Tibial nerve (tissue), 4 donors: ENCODE data around the gene PTPRR. TPM values are rescaled to one million over a fixed set of nuclear protein-coding genes. Genes with fewer than 3 reads are reported as not detected.
A peak's percentile ranks its signal among the peaks of the same experiment; 100 is the strongest.

ENCODE experiments used
- DNase-seq, 2 donors: peaks; one replicate each; pipeline ENCODE4 v3.0.0-alpha.2; 2019; ENCODE audit warnings: low spot score in 2 of 2
- H3K27ac ChIP-seq, 4 donors: fragments of 200-600 bp; sonication (generic) in 3 of 4; one replicate each; pipeline ENCODE4 v1.5.1; 2017 to 2019; ENCODE audit warnings: mild to moderate bottlenecking in 1 of 4
- H3K27me3 ChIP-seq, 2 donors: fragments of 200-600 bp; sonication (generic) in 1 of 2; one replicate each; pipeline versions ENCODE4 v1.5.1 to v1.6.0; 2017 to 2019
- H3K36me3 ChIP-seq, 3 donors: fragments of 200-600 bp; sonication (generic); one replicate each; pipeline ENCODE4 v1.5.1; 2018 to 2019
- H3K4me1 ChIP-seq, 4 donors: fragments of 200-600 bp; sonication (generic) in 3 of 4; one replicate each; pipeline ENCODE4 v1.5.1; 2017 to 2019
- H3K4me3 ChIP-seq, 4 donors: fragments of 200-600 bp; sonication (generic) in 3 of 4; one replicate each; pipeline ENCODE4 v1.5.1; 2017 to 2019; ENCODE audit warnings: mild to moderate bottlenecking in 1 of 4, moderate library complexity in 1 of 4
- H3K9me3 ChIP-seq, 4 donors: fragments of 200-600 bp; sonication (generic) in 3 of 4; one replicate each; pipeline ENCODE4 v1.5.1; 2017 to 2019
- CTCF ChIP-seq, 5 experiments: fragments of 200-600 bp in 3 of 5; fragments of 450-650 bp in 2 of 5; sonication (generic) in 3 of 5; IDR thresholded peaks; one replicate each; pipeline ENCODE4 v1.5.1; 2016 to 2019; ENCODE audit warnings: antibody characterized with exemption in 5 of 5, mild to moderate bottlenecking in 3 of 5, moderate library complexity in 2 of 5
- EP300 ChIP-seq, 2 donors: sonication (generic); formaldehyde crosslinking; IDR thresholded peaks; one replicate each; pipeline ENCODE4 v1.6.1; 2017; ENCODE audit warnings: antibody characterized with exemption in 2 of 2, mild to moderate bottlenecking in 1 of 2
- POLR2A ChIP-seq, 2 donors: fragments of 450-650 bp; IDR thresholded peaks; one replicate each; pipeline ENCODE4 v1.6.1; 2017; ENCODE audit warnings: antibody characterized with exemption in 2 of 2, mild to moderate bottlenecking in 2 of 2, moderate library complexity in 2 of 2
- WGBS, 2 donors: methylation state at CpG; one replicate each; pipeline ENCODE4 v1.1.5; 2018; 5-methylcytosine and 5-hydroxymethylcytosine counted together
- total RNA-seq, 4 donors: library from RNA; depleted of rRNA; stranded (reverse); fragments of >200 nt; gene quantifications; one replicate each; pipeline ENCODE4 v1.1.0, GENCODE V29; 2016

Gene PTPRR
- total RNA-seq, 4 donors from 2014 or later: not detected

GRCh38 chr12:70948976-70949336 is 28.4 kb upstream of the PTPRR start:
- H3K9me3 ChIP-seq: peaks cover 0 to 3% (median 2%) of the 10 kb centered on the region in 4 donors
- H3K27me3 ChIP-seq: no peaks in the 10 kb centered on the region
- peak in 1 of 5 experiments; percentile 24 for TF ChIP-seq CTCF (IDR thresholded peaks at IDR 0.05)
- no peak for TF ChIP-seq POLR2A (IDR thresholded peaks at IDR 0.05)
- TF ChIP-seq EP300 (IDR thresholded peaks at IDR 0.05): peak in 1 of 2 donors; percentile 64
- DNase-seq: peak in 1 of 2 donors; percentile 45
- peaks cover 0 to 5% (median 0%) of the 10 kb centered on the region in 4 donors for H3K4me1 ChIP-seq
- no peak overlapping the region for H3K27ac ChIP-seq
- H3K36me3 ChIP-seq: no peaks in the 10 kb centered on the region
- H3K4me3 ChIP-seq: no peak overlapping the region

GRCh38 chr12:70948236-70948975 is 27.9 kb upstream of the PTPRR start:
- 54 to 56% methylated on average over 6 of the region's 6 CpGs for WGBS, 2 donors
- DNase-seq: no peak
- Histone ChIP-seq H3K9me3 (peaks cover 0 to 3% (median 2%) of the 10 kb centered on the region in 4 donors), H3K27ac (no peak overlapping the region), H3K36me3 (no peaks in the 10 kb centered on the region), H3K4me1 (peaks cover 0 to 5% (median 0%) of the 10 kb centered on the region in 4 donors), H3K4me3 (no peak overlapping the region), H3K27me3 (no peaks in the 10 kb centered on the region)
- TF ChIP-seq POLR2A (IDR thresholded peaks at IDR 0.05): no peak

GRCh38 chr12:70936203-70936813 is 15.8 kb upstream of the PTPRR start:
- no peaks in the 10 kb centered on the region for H3K9me3 ChIP-seq
- H3K36me3 ChIP-seq: no peaks in the 10 kb centered on the region
- no peak for DNase-seq
- no peak for TF ChIP-seq CTCF (IDR thresholded peaks at IDR 0.05)
- TF ChIP-seq EP300 (IDR thresholded peaks at IDR 0.05): no peak
- TF ChIP-seq POLR2A (IDR thresholded peaks at IDR 0.05): no peak
- H3K4me3 ChIP-seq: no peak overlapping the region
- no peaks in the 10 kb centered on the region for H3K4me1 ChIP-seq
- no peaks in the 10 kb centered on the region for H3K27me3 ChIP-seq
- WGBS, 2 donors: 59% methylated on average over 3 of the region's 3 CpGs
- H3K27ac ChIP-seq: no peak overlapping the region

- Histone ChIP-seq H3K9me3 (no peaks in the 10 kb centered on the region), H3K4me1 (no peaks in the 10 kb centered on the region), H3K4me3 (no peak overlapping the region), H3K27ac (no peak overlapping the region), H3K27me3 (no peaks in the 10 kb centered on the region), H3K36me3 (no peaks in the 10 kb centered on the region)
- no peak for TF ChIP-seq CTCF (IDR thresholded peaks at IDR 0.05)
- TF ChIP-seq POLR2A (IDR thresholded peaks at IDR 0.05): no peak
- TF ChIP-seq EP300 (IDR thresholded peaks at IDR 0.05): no peak
- WGBS, 2 donors: 79 to 87% methylated on average over 4 of the region's 4 CpGs
- no peak for DNase-seq
Observed at GRCh38 chr12:70933133-70933532, 12.6 kb upstream of the PTPRR start.

GRCh38 chr12:70929029-70929428 is 8.5 kb upstream of the PTPRR start:
- no peak overlapping the region for H3K27ac ChIP-seq
- no peaks in the 10 kb centered on the region for H3K9me3 ChIP-seq
- TF ChIP-seq POLR2A (IDR thresholded peaks at IDR 0.05): no peak
- no peak for TF ChIP-seq EP300 (IDR thresholded peaks at IDR 0.05)
- TF ChIP-seq CTCF (IDR thresholded peaks at IDR 0.05): no peak

More at GRCh38 chr12:70929029-70929428, 8.5 kb upstream of the PTPRR start:
- no peaks in the 10 kb centered on the region for H3K4me1 ChIP-seq
- H3K4me3 ChIP-seq: no peak overlapping the region
- no peak for DNase-seq
- H3K36me3 ChIP-seq: no peaks in the 10 kb centered on the region
- no peaks in the 10 kb centered on the region for H3K27me3 ChIP-seq
